AG04449 (cell line): Measurements from ENCODE around the gene CACNA1C.

ENCODE experiments used
- CTCF ChIA-PET: fragments of 350-600 bp; formaldehyde crosslinking; extraction: SDS; loops from one replicate; lab custom pipeline; 2021; ENCODE audit warnings: antibody characterized with exemption; lab: Yijun Ruan, JAX
- POLR2A ChIA-PET: fragments of 400-600, 350-600 bp; formaldehyde crosslinking; extraction: SDS; loops from one replicate; lab custom pipeline; 2020; ENCODE audit warnings: antibody characterized with exemption, inconsistent platforms; lab: Yijun Ruan, JAX
- DNase-seq: peaks from one replicate; pipeline ENCODE4 v3.0.0-alpha.2; 2010; ENCODE audit warnings: low read depth, low spot score
- H3K4me3 ChIP-seq: 2 replicates; pipeline ENCODE4 v1.5.1; 2011; ENCODE audit warnings: low read depth, mild to moderate bottlenecking, control low read depth, low read length
- CTCF ChIP-seq: IDR thresholded peaks from one replicate; pipeline ENCODE4 v1.5.1; 2011; ENCODE audit warnings: mild to moderate bottlenecking, moderate library complexity, low read length, control low read depth, inconsistent platforms; ENCODE audit not compliant: insufficient read depth; ENCODE audit errors: missing control alignments

Gene CACNA1C

GRCh38 chr12:2618291-2618995 is 565.7 kb downstream of the CACNA1C start:
- CTCF ChIA-PET: no interaction called here
- POLR2A ChIA-PET: no interaction called here
- no peak overlapping the region for H3K4me3 ChIP-seq
- no peak for DNase-seq
- TF ChIP-seq CTCF: no peak

GRCh38 chr12:2619136-2619535 is 566.3 kb downstream of the CACNA1C start:
- TF ChIP-seq CTCF: no peak
- ChIA-PET POLR2A (no interaction called here), CTCF (interaction anchor here (0.7 kb wide), 1 partner anchor 21 kb away, joined by 3 read pairs; no protein-coding TSS in a partner anchor)
- H3K4me3 ChIP-seq: no peak overlapping the region
- DNase-seq: no peak

- ChIA-PET CTCF (interaction anchor here (1.0 kb wide), 1 partner anchor 39 kb away, joined by 3 read pairs; no protein-coding TSS in a partner anchor), POLR2A (no interaction called here)
- no peak for DNase-seq
- H3K4me3 ChIP-seq: no peak overlapping the region
- TF ChIP-seq CTCF: no peak
Observed at GRCh38 chr12:2622460-2622859, 569.7 kb downstream of the CACNA1C start.

GRCh38 chr12:2623472-2623871 is 570.7 kb downstream of the CACNA1C start:
- TF ChIP-seq CTCF: no peak
- POLR2A ChIA-PET: no interaction called here
- no peak overlapping the region for H3K4me3 ChIP-seq
- CTCF ChIA-PET: no interaction called here
- DNase-seq: no peak

GRCh38 chr12:2624543-2625288 is 571.9 kb downstream of the CACNA1C start:
- CTCF ChIA-PET: interaction anchor here (1.6 to 2.9 kb wide), 3 partner anchors 9 to 42 kb away, joined by 3 to 11 read pairs (median 11); no protein-coding TSS in a partner anchor
- TF ChIP-seq CTCF: peak; percentile 46
- POLR2A ChIA-PET: no interaction called here
- H3K4me3 ChIP-seq: no peak overlapping the region
- DNase-seq: no peak

- CTCF ChIA-PET: interaction anchor here (1.6 to 2.9 kb wide), 3 partner anchors 9 to 42 kb away, joined by 3 to 11 read pairs (median 11); no protein-coding TSS in a partner anchor
- H3K4me3 ChIP-seq: no peak overlapping the region
- no peak for DNase-seq
- POLR2A ChIA-PET: no interaction called here
- no peak for TF ChIP-seq CTCF
Observed at GRCh38 chr12:2625289-2625612, 572.5 kb downstream of the CACNA1C start.
